Measurements from ENCODE around the gene SERINC3. TPM values are rescaled to one million over a fixed set of nuclear protein-coding genes. Genes with fewer than 3 reads are reported as not detected.

The SERINC3 gene
- total RNA-seq, 4 donors from 2014 or later, result 44.1 to 113 (median 58.3) TPM

DNA sequence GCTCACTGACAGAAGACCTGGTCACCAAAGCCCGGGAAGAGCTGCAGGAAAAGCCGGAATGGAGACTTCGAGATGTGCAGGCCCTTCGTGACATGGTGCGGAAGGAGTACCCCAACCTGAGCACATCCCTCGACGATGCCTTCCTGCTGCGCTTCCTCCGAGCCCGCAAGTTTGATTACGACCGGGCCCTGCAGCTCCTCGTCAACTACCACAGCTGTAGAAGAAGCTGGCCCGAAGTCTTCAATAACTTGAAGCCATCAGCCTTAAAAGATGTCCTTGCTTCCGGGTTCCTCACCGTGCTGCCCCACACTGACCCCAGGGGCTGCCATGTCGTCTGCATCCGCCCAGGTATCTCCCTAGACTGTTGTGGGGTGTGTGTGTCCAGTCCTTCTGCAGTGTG lies 41.8 kb downstream of the SERINC3 start:
- H3K27me3 ChIP-seq, result no peaks in the 10 kb centered on the region
- intact Hi-C loops (cut with DNase I; ENCODE audit: low total_unique reads), result no loop called here
- no peaks in the 10 kb centered on the region for H3K9me3 ChIP-seq
- no peak overlapping the region for H3K4me3 ChIP-seq
- DNase-seq, result no peak
- TF ChIP-seq POLR2A (IDR thresholded peaks at IDR 0.05), result no peak
- TF ChIP-seq, protein P1, sequence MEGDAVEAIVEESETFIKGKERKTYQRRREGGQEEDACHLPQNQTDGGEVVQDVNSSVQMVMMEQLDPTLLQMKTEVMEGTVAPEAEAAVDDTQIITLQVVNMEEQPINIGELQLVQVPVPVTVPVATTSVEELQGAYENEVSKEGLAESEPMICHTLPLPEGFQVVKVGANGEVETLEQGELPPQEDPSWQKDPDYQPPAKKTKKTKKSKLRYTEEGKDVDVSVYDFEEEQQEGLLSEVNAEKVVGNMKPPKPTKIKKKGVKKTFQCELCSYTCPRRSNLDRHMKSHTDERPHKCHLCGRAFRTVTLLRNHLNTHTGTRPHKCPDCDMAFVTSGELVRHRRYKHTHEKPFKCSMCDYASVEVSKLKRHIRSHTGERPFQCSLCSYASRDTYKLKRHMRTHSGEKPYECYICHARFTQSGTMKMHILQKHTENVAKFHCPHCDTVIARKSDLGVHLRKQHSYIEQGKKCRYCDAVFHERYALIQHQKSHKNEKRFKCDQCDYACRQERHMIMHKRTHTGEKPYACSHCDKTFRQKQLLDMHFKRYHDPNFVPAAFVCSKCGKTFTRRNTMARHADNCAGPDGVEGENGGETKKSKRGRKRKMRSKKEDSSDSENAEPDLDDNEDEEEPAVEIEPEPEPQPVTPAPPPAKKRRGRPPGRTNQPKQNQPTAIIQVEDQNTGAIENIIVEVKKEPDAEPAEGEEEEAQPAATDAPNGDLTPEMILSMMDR (IDR thresholded peaks at IDR 0.05), result no peak
- no peak overlapping the region for H3K27ac ChIP-seq
- no peaks in the 10 kb centered on the region for H3K4me1 ChIP-seq
- no peaks in the 10 kb centered on the region for H3K36me3 ChIP-seq

DNA sequence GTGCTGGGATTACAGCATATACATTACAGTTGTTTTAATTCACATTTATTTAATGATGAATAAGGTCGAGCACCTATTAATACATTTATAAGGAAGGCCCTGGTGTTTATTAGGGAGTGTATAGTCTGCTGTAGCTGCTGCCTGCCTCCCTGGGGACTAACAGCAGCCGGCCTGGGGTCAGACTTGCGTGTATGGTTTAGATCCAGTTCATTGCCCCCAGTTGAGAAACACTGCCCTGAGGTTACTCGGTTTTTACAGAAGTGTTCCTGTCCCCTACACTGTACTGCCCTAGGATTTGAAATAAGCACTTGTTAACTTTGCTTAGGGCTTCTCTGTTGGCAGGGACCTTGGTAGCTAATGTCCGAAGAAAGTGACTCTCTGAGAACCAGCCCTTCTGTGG lies 42.2 kb downstream of the SERINC3 start:
- Histone ChIP-seq H3K9me3 (no peaks in the 10 kb centered on the region), H3K4me3 (no peak overlapping the region), H3K27ac (no peak overlapping the region), H3K27me3 (no peaks in the 10 kb centered on the region), H3K4me1 (no peaks in the 10 kb centered on the region), H3K36me3 (no peaks in the 10 kb centered on the region)
- no peak for DNase-seq
- TF ChIP-seq, protein P1 (IDR thresholded peaks at IDR 0.05), result no peak
- no peak for TF ChIP-seq POLR2A (IDR thresholded peaks at IDR 0.05)
- intact Hi-C loops (cut with DNase I; ENCODE audit: low total_unique reads), result no loop called here

DNA sequence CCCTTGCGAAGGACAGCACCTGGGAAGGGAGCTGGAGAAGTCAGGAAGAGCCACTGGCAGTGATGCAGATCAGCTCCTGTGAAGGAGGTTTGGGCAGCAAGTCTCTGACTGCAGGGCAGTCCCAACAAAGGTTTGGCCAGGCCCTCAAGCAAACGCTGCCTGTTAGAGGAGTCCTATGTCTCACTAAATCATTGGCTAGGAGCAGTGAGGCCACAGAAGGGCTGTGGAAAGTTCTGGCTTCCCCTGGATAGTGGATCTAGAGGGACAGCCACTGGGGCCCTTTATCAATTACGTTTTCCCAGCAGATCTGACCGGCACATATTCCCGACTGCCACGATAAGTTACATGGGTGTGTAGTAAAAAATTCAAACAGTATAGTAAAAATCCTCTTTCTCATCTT lies 43.7 kb downstream of the SERINC3 start:
- Histone ChIP-seq H3K36me3 (no peaks in the 10 kb centered on the region), H3K27ac (no peak overlapping the region), H3K4me1 (no peaks in the 10 kb centered on the region), H3K9me3 (no peaks in the 10 kb centered on the region), H3K27me3 (no peaks in the 10 kb centered on the region), H3K4me3 (no peak overlapping the region)
- TF ChIP-seq POLR2A (IDR thresholded peaks at IDR 0.05), result no peak
- TF ChIP-seq, protein P1 (IDR thresholded peaks at IDR 0.05), result no peak
- no peak for DNase-seq
- intact Hi-C loops (cut with DNase I; ENCODE audit: low total_unique reads), result no loop called here

DNA sequence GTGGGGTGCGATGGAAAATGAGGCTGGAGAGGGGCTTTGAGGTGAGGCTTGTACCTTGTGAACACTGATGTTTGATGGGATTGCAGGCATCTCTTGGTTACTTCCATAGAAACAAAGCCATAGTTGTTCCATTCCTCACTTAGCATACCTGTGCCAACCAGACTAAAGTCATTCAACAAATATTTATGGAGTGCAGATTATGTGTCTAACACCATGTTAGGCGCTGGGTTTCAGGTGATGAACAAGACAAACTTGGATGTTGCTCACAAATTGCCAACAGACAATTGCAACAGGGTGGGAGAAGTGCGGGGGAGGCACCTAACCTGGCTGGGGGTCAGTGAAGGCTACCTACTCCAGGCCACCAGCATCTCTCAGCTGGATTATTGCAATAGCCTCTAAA lies 44.7 kb downstream of the SERINC3 start:
- Histone ChIP-seq H3K36me3 (no peaks in the 10 kb centered on the region), H3K27me3 (no peaks in the 10 kb centered on the region), H3K27ac (peak overlapping the region in 1 of 2 donors; percentile 86), H3K9me3 (no peaks in the 10 kb centered on the region), H3K4me1 (no peaks in the 10 kb centered on the region), H3K4me3 (no peak overlapping the region)
- TF ChIP-seq, protein P1 (IDR thresholded peaks at IDR 0.05), result no peak
- no peak for TF ChIP-seq POLR2A (IDR thresholded peaks at IDR 0.05)
- intact Hi-C loops (cut with DNase I; ENCODE audit: low total_unique reads), result no loop called here
- no peak for DNase-seq

DNA sequence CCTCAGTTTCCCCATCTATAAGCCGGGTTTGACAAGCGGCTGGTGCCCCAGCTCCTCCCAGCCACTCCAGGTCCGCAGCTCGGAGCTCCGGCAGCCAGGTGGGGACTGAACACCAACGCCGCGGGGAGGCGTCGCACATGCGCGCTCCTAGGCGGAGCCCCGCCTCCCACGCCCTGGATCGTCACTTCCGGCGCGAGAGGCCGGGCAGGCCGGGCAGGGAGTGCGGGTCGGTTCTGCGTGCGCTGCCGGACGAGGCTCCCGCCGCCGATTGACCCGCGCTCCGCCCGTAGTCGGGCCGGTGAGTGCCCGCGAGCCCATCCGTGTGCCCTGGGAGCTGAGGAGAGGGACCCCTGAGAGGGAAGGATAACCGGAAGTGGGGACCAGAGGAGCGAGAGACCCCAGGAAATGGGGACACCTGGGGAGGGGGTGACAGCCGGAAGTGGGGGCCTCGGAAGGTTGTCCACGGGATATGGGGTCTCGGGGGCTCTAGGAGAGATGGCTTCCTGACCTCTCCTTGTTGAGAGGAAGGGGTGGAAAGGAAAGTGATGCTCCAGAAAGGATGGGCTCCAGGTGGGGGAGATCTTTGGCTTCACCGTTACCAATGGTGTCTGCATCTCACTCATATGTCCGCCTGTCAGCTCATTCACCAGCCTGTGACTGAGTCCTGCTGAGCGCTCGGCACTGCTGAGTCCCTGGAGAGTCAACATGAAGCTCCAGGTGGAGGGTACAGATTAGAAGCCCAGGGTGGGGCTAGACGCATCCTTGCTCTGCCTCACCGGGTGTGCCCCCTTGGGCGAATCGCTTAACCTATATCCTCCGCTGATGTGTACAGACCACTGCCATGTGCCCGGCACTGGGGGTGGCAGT lies 45.9 kb downstream of the SERINC3 start, which contains the start of gene TTPAL:
Gene TTPAL, plus strand, starts transcription at position 181 of the 867 bp plus-strand sequence. CDS start 4,126 bp downstream, outside the sequence.
- TF ChIP-seq, protein P1 (IDR thresholded peaks at IDR 0.05), result peak; percentile 62 to 79 (median 70)
- TF ChIP-seq POLR2A (IDR thresholded peaks at IDR 0.05), result peak; percentile 97 to 99
- Histone ChIP-seq H3K36me3 (no peaks in the 10 kb centered on the region), H3K4me1 (no peaks in the 10 kb centered on the region), H3K27me3 (no peaks in the 10 kb centered on the region), H3K4me3 (peak within 1 kb of the TSS; percentile 43 to 64), H3K9me3 (no peaks in the 10 kb centered on the region), H3K27ac (peak within 1 kb of the TSS; percentile 86 to 95)
- intact Hi-C loops (cut with DNase I; ENCODE audit: low total_unique reads), result no loop called here
- DNase-seq, result peak; percentile 86 to 91
